HK-2 (cell line): ENCODE results near the gene TGFB2.

ENCODE experiments used
- DNase-seq: peaks from one replicate; pipeline ENCODE4 v3.0.0-alpha.2; 2018; ENCODE audit not compliant: unreplicated experiment

Gene TGFB2

DNA sequence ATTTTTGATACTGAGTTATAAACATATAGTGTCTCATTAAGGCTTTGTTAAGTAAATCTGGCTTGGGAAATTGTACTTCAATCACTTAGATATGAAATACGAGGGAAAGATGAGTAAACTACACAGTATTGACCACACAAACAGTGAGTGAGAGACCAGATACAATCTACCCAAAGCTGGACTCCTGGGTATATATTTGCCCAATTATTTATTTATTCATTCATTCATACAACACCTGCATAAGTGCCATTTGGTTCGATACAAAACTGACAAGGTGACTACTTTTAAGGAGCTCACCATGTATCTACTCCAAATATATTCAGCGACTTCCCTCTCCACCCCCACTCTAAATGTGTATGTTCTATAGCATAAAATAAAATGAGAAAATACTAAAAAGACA, 143.4 kb downstream of the TGFB2 start:
- DNase-seq: no peak

GRCh38 chr1:218488986-218489385, 143.8 kb downstream of the TGFB2 start:
- peak; percentile 89 for DNase-seq

DNA sequence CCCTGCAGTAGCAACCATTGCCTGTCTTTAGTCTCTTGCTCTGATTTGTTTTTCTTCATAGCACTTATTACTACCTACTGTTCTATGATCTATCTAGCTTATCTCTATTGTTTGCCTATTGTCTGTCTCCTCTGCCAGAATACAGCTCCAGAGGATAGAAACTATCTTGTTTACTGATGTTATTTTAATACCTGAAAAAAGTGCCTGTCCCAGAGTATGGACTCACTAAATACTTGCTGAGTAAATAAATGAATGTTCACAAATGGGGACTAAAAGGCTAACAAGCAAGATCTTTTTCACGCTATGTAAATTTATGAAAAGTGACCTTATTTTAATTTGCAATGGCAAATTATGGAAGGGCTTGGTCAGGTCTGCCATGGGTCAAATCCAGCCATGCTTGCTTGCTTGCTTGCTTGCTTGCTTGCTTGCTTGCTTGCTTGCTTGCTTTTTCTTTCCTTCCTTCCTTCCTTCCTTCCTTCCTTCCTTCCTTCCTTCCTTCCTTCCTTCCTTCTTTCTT, 145.3 kb downstream of the TGFB2 start:
- no peak for DNase-seq

DNA sequence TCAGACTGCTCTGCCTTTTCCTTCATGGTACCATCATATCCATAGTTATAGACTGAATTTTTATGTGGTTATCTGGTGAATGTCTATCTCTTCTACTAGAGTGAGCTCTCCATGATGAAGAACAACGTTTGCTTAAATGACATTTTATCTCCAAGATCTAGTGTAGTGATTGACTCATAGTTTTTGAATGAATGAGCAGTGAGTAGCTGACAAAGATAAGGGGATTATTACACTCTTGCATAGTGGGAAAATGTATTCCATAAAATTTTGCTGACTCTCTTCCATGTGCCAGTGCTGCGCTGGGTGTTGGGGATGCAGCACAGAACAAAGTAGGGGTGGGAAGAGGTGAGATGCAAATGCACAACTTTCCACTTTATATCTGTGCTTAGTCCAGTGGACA, 147.7 kb downstream of the TGFB2 start:
- DNase-seq: no peak

GRCh38 chr1:218493986-218494385, 148.8 kb downstream of the TGFB2 start:
- DNase-seq: no peak
